H1 (cell line): ENCODE data around the gene NMRK1. TPM values are rescaled to one million over a fixed set of nuclear protein-coding genes. Genes with fewer than 3 reads are reported as not detected.

Experiments used
- CTCF ChIA-PET: fragments of 300-600 bp; sonication (Branson Sonifier 250); formaldehyde crosslinking; loops from one replicate; lab custom pipeline; 2021; ENCODE audit not compliant: partially characterized antibody; lab: Charles Lee
- POLR2A ChIA-PET: fragments of 300-600 bp; sonication (Branson Sonifier 250); formaldehyde crosslinking; loops from one replicate; lab custom pipeline; 2021; ENCODE audit warnings: inconsistent platforms; ENCODE audit not compliant: partially characterized antibody; lab: Charles Lee
- DNase-seq, 2 experiments: peaks; one replicate each; pipeline versions ENCODE4 v3.0.0 to v3.0.0-alpha.2; 2010 to 2022; ENCODE audit warnings: low spot score in 2 of 2, low read depth in 1 of 2, mixed read lengths in 1 of 2
- FAIRE-seq: peaks from 2 replicates; lab custom pipeline; 2011; peaks lifted over from hg19 to GRCh38; lab: Jason Lieb, UNC
- H2AFZ ChIP-seq: 2 replicates; pipeline ENCODE4 v1.8.1; 2012; ENCODE audit warnings: low read length, inconsistent platforms
- H2AK5ac ChIP-seq: 2 replicates; pipeline ENCODE4 v1.6.1; 2013; ENCODE audit warnings: low read depth, low read length
- H2BK120ac ChIP-seq: replicated peaks from 2 replicates; pipeline ENCODE3; 2013; ENCODE audit warnings: low read depth, low read length, inconsistent platforms
- H2BK12ac ChIP-seq: 2 replicates; pipeline ENCODE4 v1.6.1; 2013; ENCODE audit warnings: low read depth, low read length
- H2BK15ac ChIP-seq: 2 replicates; pipeline ENCODE4 v1.6.1; 2013; ENCODE audit warnings: low read length
- H2BK20ac ChIP-seq: 2 replicates; pipeline ENCODE4 v1.6.1; 2013; ENCODE audit warnings: low read length
- H2BK5ac ChIP-seq: 2 replicates; pipeline ENCODE4 v1.6.1; 2013; ENCODE audit warnings: low read depth, low read length
- H3K14ac ChIP-seq: 2 replicates; pipeline ENCODE4 v1.6.1; 2013; ENCODE audit warnings: inconsistent platforms; ENCODE audit not compliant: insufficient read length
- H3K18ac ChIP-seq: 2 replicates; pipeline ENCODE4 v1.6.1; 2013; ENCODE audit warnings: low read length; ENCODE audit errors: extremely low read depth
- H3K23ac ChIP-seq: 2 replicates; pipeline ENCODE4 v1.6.1; 2013; ENCODE audit warnings: inconsistent platforms; ENCODE audit not compliant: insufficient read length
- H3K23me2 ChIP-seq: 2 replicates; pipeline ENCODE4 v1.6.1; 2013; ENCODE audit warnings: low read depth, low read length
- H3K27ac ChIP-seq: 2 replicates; pipeline ENCODE4 v1.6.1; 2011; ENCODE audit warnings: low read depth, low read length, inconsistent platforms
- H3K27me3 ChIP-seq, 4 experiments: replicated peaks in 1 of 4; 1 replicate in 1 of 4; 2 replicates in 3 of 4; pipeline versions ENCODE4 v1.6.1 to v1.8.1; 2011 to 2013; ENCODE audit warnings: low read length in 3 of 4, mild to moderate bottlenecking in 3 of 4, inconsistent platforms in 2 of 4, mixed read lengths in 2 of 4, moderate library complexity in 1 of 4; ENCODE audit not compliant: control insufficient read depth in 3 of 4, insufficient read depth in 3 of 4; ENCODE audit errors: extremely low read depth in 1 of 4
- H3K36me3 ChIP-seq, 4 experiments: 2 replicates each; pipeline versions ENCODE4 v1.6.1 to v1.8.1; 2011 to 2013; ENCODE audit warnings: mild to moderate bottlenecking in 4 of 4, low read length in 3 of 4, moderate library complexity in 2 of 4, control low read depth in 1 of 4, inconsistent platforms in 1 of 4; ENCODE audit not compliant: insufficient read depth in 4 of 4, control insufficient read depth in 2 of 4
- H3K4ac ChIP-seq: replicated peaks from 2 replicates; pipeline ENCODE3; 2013; ENCODE audit warnings: low read length, low read depth, mixed read lengths, inconsistent platforms; ENCODE audit not compliant: insufficient read length
- H3K4me1 ChIP-seq, 4 experiments: replicated peaks in 1 of 4; 1 replicate in 1 of 4; 2 replicates in 3 of 4; pipeline versions ENCODE4 v1.6.1 to v1.8.1; 2011 to 2013; ENCODE audit warnings: low read length in 3 of 4, inconsistent platforms in 2 of 4, mixed read lengths in 1 of 4; ENCODE audit not compliant: insufficient read depth in 4 of 4, control insufficient read depth in 3 of 4
- H3K4me2 ChIP-seq, 2 experiments: 2 replicates each; pipeline versions ENCODE4 v1.6.1 to v1.8.1; 2011 to 2013; ENCODE audit warnings: low read depth in 2 of 2, low read length in 2 of 2, control low read depth in 1 of 2, inconsistent platforms in 1 of 2, mild to moderate bottlenecking in 1 of 2; ENCODE audit not compliant: insufficient read depth in 1 of 2
- H3K4me3 ChIP-seq, 4 experiments: fragments of 200-600, 300-600 bp in 1 of 4; sonication (generic), shearing (Covaris generic), sonication (Bioruptor Twin) in 1 of 4; 2 replicates each; pipeline versions ENCODE4 v1.5.1 to v1.8.1; 2011 to 2016; ENCODE audit warnings: low read length in 4 of 4, low read depth in 3 of 4, control low read depth in 2 of 4, inconsistent platforms in 2 of 4, mild to moderate bottlenecking in 2 of 4, mixed read lengths in 1 of 4, moderate library complexity in 1 of 4; ENCODE audit not compliant: insufficient read depth in 2 of 4; ENCODE audit errors: extremely low read depth in 1 of 4
- H3K56ac ChIP-seq: replicated peaks from 2 replicates; pipeline ENCODE3; 2013; ENCODE audit warnings: low read depth, mild to moderate bottlenecking, mixed read lengths, low read length, inconsistent platforms; ENCODE audit not compliant: insufficient read length
- H3K79me1 ChIP-seq: 2 replicates; pipeline ENCODE4 v1.6.1; 2013; ENCODE audit warnings: low read depth, low read length, control low read depth
- H3K79me2 ChIP-seq, 2 experiments: 2 replicates each; pipeline versions ENCODE4 v1.6.1 to v1.8.1; 2012 to 2013; ENCODE audit warnings: low read length in 2 of 2, mild to moderate bottlenecking in 2 of 2, inconsistent platforms in 1 of 2; ENCODE audit not compliant: insufficient read depth in 2 of 2, control insufficient read depth in 1 of 2
- H3K9ac ChIP-seq, 4 experiments: replicated peaks in 1 of 4; 1 replicate in 1 of 4; 2 replicates in 3 of 4; pipeline versions ENCODE4 v1.6.1 to v1.8.1; 2011 to 2013; ENCODE audit warnings: low read depth in 3 of 4, low read length in 3 of 4, control low read depth in 2 of 4, mild to moderate bottlenecking in 2 of 4, moderate library complexity in 2 of 4, inconsistent platforms in 1 of 4; ENCODE audit errors: extremely low read depth in 1 of 4
- H3K9me3 ChIP-seq, 2 experiments: 2 replicates each; pipeline versions ENCODE4 v1.6.1 to v1.8.1; 2012 to 2013; ENCODE audit warnings: mild to moderate bottlenecking in 2 of 2, moderate library complexity in 2 of 2, control low read depth in 1 of 2, inconsistent platforms in 1 of 2, low read depth in 1 of 2, low read length in 1 of 2, mixed read lengths in 1 of 2; ENCODE audit not compliant: insufficient read depth in 2 of 2
- H4K20me1 ChIP-seq, 2 experiments: replicated peaks in 1 of 2; 2 replicates each; pipeline versions ENCODE3 to v1.8.1; 2011 to 2013; ENCODE audit warnings: inconsistent platforms in 2 of 2, low read length in 2 of 2, mild to moderate bottlenecking in 1 of 2; ENCODE audit not compliant: insufficient read depth in 2 of 2, control insufficient read depth in 1 of 2
- H4K5ac ChIP-seq: 2 replicates; pipeline ENCODE4 v1.6.1; 2013; ENCODE audit warnings: low read length, low read depth, mixed read lengths, inconsistent platforms; ENCODE audit not compliant: insufficient read length
- H4K8ac ChIP-seq: 2 replicates; pipeline ENCODE4 v1.8.0; 2013; ENCODE audit warnings: mild to moderate bottlenecking, moderate library complexity, low read length, inconsistent platforms; ENCODE audit not compliant: insufficient read depth; ENCODE audit errors: extremely low read depth
- H4K91ac ChIP-seq: replicated peaks from 2 replicates; pipeline ENCODE3; 2013; ENCODE audit warnings: low read length, mixed read lengths, inconsistent platforms; ENCODE audit not compliant: insufficient read length
- ASH2L ChIP-seq: fragments of 200-600, 300-600 bp; sonication (generic); IDR thresholded peaks from one replicate; pipeline ENCODE4 v1.7.1; 2017; ENCODE audit warnings: low read length
- CHD1 ChIP-seq: IDR thresholded peaks from 2 replicates; pipeline ENCODE4 v1.6.1; 2012; ENCODE audit warnings: low read depth, low read length, improper control_type of control experiment
- EP300 ChIP-seq, 2 experiments: IDR thresholded peaks; 1 replicate in 1 of 2; 2 replicates in 1 of 2; pipeline ENCODE4 v1.6.1; 2011 to 2012; ENCODE audit warnings: low read depth in 2 of 2, low read length in 2 of 2, mild to moderate bottlenecking in 2 of 2, borderline replicate concordance in 1 of 2, inconsistent platforms in 1 of 2, moderate library complexity in 1 of 2
- MAFK ChIP-seq: IDR thresholded peaks from 2 replicates; pipeline ENCODE4 v1.6.1; 2012; ENCODE audit warnings: low read depth, mild to moderate bottlenecking, improper control_type of control experiment, low read length
- NANOG ChIP-seq: IDR thresholded peaks from 2 replicates; pipeline ENCODE4 v1.6.1; 2011; ENCODE audit warnings: low read length, low read depth, mild to moderate bottlenecking, inconsistent platforms; ENCODE audit not compliant: insufficient read depth, poor library complexity, severe bottlenecking
- NRF1 ChIP-seq: IDR thresholded peaks from 2 replicates; pipeline ENCODE4 v1.6.1; 2011; ENCODE audit warnings: mild to moderate bottlenecking, low read depth, low read length, improper control_type of control experiment
- POU5F1 ChIP-seq: IDR thresholded peaks from 2 replicates; pipeline ENCODE4 v1.6.1; 2011; ENCODE audit warnings: low read depth, mild to moderate bottlenecking, low read length, moderate library complexity
- RNF2 ChIP-seq: fragments of 200-900, 300-1000 bp; sonication (generic); IDR thresholded peaks from 2 replicates; pipeline ENCODE4 v1.7.1; 2016; ENCODE audit warnings: borderline replicate concordance, low read depth, mild to moderate bottlenecking, antibody characterized with exemption, low read length; ENCODE audit not compliant: poor library complexity, severe bottlenecking; ENCODE audit errors: missing control alignments
- SP1 ChIP-seq: IDR thresholded peaks from 2 replicates; pipeline ENCODE4 v1.6.1; 2011; ENCODE audit warnings: low read depth, low read length
- SRF ChIP-seq: IDR thresholded peaks from 2 replicates; pipeline ENCODE4 v1.6.1; 2011; ENCODE audit warnings: mild to moderate bottlenecking, low read depth, low read length, moderate library complexity
- WGBS, 2 experiments: shearing (Covaris generic) in 1 of 2; methylation state at CpG; one replicate each; pipeline versions ENCODE4 v1.1.6 to v1.1.7; 2013 to 2015; ENCODE audit warnings: low lambda C conversion rate in 2 of 2, mixed read lengths in 2 of 2, inconsistent platforms in 1 of 2, low coverage in 1 of 2, missing lambda C conversion rate in 1 of 2; ENCODE audit not compliant: insufficient replicate concordance in 2 of 2, insufficient coverage in 1 of 2, insufficient read length in 1 of 2; ENCODE audit errors: extremely low coverage in 1 of 2, missing lambda C conversion rate in 1 of 2; 5-methylcytosine and 5-hydroxymethylcytosine counted together
- polyA plus RNA-seq, 7 experiments: library from polyadenylated mRNA; depleted of rRNA in 3 of 7; stranded (reverse) in 5 of 7; unstranded in 2 of 7; fragments of >200 nt in 5 of 7; fragments of 200-250 nt in 2 of 7; gene quantifications; 1 replicate in 5 of 7; 2 replicates in 1 of 7; 4 replicates in 1 of 7; pipeline versions ENCODE4 v1.2.1 to v1.2.3, GENCODE V29; 2011 to 2013; ENCODE audit warnings: missing spikeins in 2 of 7, mixed read lengths in 2 of 7
- total RNA-seq: library from RNA; stranded (reverse); fragmentation: NEBNext Ultra II Directional; extraction: Animal tissue kit (Norgen Biotek cat#: 25700); gene quantifications from 2 replicates; pipeline ENCODE4 v1.2.1, GENCODE V29; 2021
- TF ChIP-seq, protein P1 (sequence below): IDR thresholded peaks from 2 replicates; pipeline ENCODE4 v1.6.1; 2011; ENCODE audit warnings: low read depth, mild to moderate bottlenecking, low read length; ENCODE audit not compliant: insufficient read depth
- TF ChIP-seq, protein P2 (sequence below): IDR thresholded peaks from 2 replicates; pipeline ENCODE4 v1.6.1; 2012; ENCODE audit warnings: low read length, inconsistent platforms

NMRK1 gene
- total and polyA plus RNA-seq, 2 of the 8 experiments (the other 6 are each of a cell fraction or from before 2014, with no cell fraction given) = 5.8 to 8.1 TPM

DNA sequence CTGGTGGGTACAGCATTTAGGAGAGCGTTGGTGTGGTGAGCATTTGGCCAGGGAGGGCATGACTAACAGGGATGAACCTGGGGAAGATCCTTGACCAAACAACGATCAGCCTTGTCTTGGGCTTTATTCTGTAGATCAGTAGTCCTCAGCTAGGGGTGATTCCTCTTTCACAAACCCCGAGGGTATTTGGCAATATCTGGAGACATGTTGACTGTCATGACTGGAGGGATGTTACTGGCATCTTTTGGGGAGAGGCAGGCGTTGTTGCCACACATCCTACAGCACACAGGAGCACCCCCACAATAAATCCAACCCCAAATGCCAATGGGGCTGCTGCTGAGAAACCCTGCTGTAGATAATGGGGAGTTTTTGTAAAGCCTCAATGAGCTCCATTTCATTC, 44.3 kb upstream of the NMRK1 start:
- CTCF ChIA-PET = interaction anchor here (0.6 to 1.3 kb wide), 2 partner anchors 12 to 426 kb away, joined by 3 to 4 read pairs; no protein-coding TSS in a partner anchor
- TF ChIP-seq NRF1 (no peak), CHD1 (no peak), NANOG (no peak), EP300 (IDR thresholded peaks at IDR 0.05; ENCODE audit: borderline replicate concordance in 1 of 2, low read depth in 2 of 2, low read length in 2 of 2) (no peak), POU5F1 (no peak), RNF2 (no peak), ASH2L (no peak), SP1 (no peak), MAFK (no peak), SRF (no peak)
- TF ChIP-seq, protein P1, sequence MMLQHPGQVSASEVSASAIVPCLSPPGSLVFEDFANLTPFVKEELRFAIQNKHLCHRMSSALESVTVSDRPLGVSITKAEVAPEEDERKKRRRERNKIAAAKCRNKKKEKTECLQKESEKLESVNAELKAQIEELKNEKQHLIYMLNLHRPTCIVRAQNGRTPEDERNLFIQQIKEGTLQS = no peak
- TF ChIP-seq, protein P2, sequence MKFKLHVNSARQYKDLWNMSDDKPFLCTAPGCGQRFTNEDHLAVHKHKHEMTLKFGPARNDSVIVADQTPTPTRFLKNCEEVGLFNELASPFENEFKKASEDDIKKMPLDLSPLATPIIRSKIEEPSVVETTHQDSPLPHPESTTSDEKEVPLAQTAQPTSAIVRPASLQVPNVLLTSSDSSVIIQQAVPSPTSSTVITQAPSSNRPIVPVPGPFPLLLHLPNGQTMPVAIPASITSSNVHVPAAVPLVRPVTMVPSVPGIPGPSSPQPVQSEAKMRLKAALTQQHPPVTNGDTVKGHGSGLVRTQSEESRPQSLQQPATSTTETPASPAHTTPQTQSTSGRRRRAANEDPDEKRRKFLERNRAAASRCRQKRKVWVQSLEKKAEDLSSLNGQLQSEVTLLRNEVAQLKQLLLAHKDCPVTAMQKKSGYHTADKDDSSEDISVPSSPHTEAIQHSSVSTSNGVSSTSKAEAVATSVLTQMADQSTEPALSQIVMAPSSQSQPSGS = no peak

More for the DNA sequence above, 44.3 kb upstream of the NMRK1 start:
- no peak overlapping the region for H2BK12ac ChIP-seq
- H3K9ac ChIP-seq = no peak overlapping the region
- H3K27ac ChIP-seq = no peak overlapping the region
- 91% methylated on average over 4 of the region's 4 CpGs; no CpG with 5 or more reads in 1 of the 2 experiments for WGBS, 2 experiments
- POLR2A ChIA-PET = no interaction called here
- H3K4me2 ChIP-seq = no peak overlapping the region
- H2AK5ac ChIP-seq = no peak overlapping the region
- no peak overlapping the region for H3K18ac ChIP-seq
- no peak overlapping the region for H3K14ac ChIP-seq
- no peak overlapping the region for H3K23ac ChIP-seq
- H2AFZ ChIP-seq = no peak overlapping the region
- DNase-seq (no peak), FAIRE-seq (peak; percentile 24)
- H4K91ac ChIP-seq = no peak overlapping the region
- no peak overlapping the region for H2BK15ac ChIP-seq
- no peak overlapping the region for H3K4me3 ChIP-seq
- H3K36me3 ChIP-seq = no peaks in the 10 kb centered on the region
- no peaks in the 10 kb centered on the region for H4K20me1 ChIP-seq
- no peak overlapping the region for H2BK5ac ChIP-seq
- no peaks in the 10 kb centered on the region for H3K27me3 ChIP-seq
- no peaks in the 10 kb centered on the region for H3K9me3 ChIP-seq
- H3K79me1 ChIP-seq = no peaks in the 10 kb centered on the region
- H4K8ac ChIP-seq = no peak overlapping the region
- no peaks in the 10 kb centered on the region for H3K79me2 ChIP-seq
- no peaks in the 10 kb centered on the region for H3K23me2 ChIP-seq
- no peaks in the 10 kb centered on the region for H3K4me1 ChIP-seq
- H3K56ac ChIP-seq = no peak overlapping the region
- no peak overlapping the region for H2BK20ac ChIP-seq
- H4K5ac ChIP-seq = no peak overlapping the region
- H3K4ac ChIP-seq = no peak overlapping the region
- no peak overlapping the region for H2BK120ac ChIP-seq
